Measurements from ENCODE around the gene GRM7.

GRCh38 chr3:7062714-7063113, 201.8 kb downstream of the GRM7 start:
- TF ChIP-seq CTCF (conservative IDR thresholded peaks at IDR 0.05; ENCODE audit: low read depth, low read length) = no peak
- TF ChIP-seq EZH2 (IDR thresholded peaks at IDR 0.05; ENCODE audit: borderline replicate concordance, low read depth, low read length, poor library complexity, severe bottlenecking) = no peak

All from A673 (cell line).